ENCODE measurements around the gene PRKAG2. TPM values are rescaled to one million over a fixed set of nuclear protein-coding genes. Genes with fewer than 3 reads are reported as not detected.

PRKAG2 gene
- total RNA-seq, 2 donors from 2014 or later = 38.3 to 78.5 TPM

DNA sequence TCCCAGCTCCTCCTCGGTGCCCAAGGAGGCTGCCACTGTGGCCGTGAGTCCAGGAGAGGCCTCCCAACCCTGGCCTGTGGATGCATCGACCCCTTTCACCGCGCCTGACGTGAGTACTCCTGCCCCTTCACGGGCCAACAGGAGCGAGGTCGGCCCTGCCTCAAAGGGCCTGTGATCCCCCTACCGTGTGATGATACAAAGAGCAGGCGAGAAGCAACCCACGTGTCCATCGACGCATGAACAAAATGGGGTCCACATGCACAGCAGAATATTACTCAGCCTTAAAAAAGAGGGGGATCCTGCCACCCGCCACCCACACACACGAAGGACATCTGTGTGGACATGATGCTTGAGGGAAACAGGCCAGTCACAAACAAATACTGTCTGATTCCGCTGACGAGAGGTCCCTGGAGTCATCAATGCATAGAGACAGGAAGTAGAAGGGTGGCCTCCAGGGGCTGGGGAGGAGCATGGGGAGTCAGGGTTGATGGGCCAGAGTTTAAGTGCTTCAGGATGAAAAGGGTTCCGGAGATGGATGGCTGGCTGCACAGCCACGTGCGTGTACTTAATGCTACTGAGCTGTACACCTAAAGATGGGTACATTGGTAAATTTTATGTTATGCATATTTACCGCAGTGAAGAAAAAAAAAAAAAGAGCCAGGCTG lies 151.9 kb downstream of the PRKAG2 start:
- DNase-seq (ENCODE audit: low spot score) = no peak
- Histone ChIP-seq H3K27ac (no peak overlapping the region), H3K4me3 (no peak overlapping the region), H3K36me3 (no peaks in the 10 kb centered on the region), H3K27me3 (replicated peaks; ENCODE audit: insufficient read depth) (no peaks in the 10 kb centered on the region), H3K4me1 (ENCODE audit: control insufficient read depth in 1 of 2, low read depth in 2 of 2) (peaks cover 10 to 34% of the 10 kb centered on the region in 2 donors), H3K9me3 (no peaks in the 10 kb centered on the region)
- TF ChIP-seq, protein P1, sequence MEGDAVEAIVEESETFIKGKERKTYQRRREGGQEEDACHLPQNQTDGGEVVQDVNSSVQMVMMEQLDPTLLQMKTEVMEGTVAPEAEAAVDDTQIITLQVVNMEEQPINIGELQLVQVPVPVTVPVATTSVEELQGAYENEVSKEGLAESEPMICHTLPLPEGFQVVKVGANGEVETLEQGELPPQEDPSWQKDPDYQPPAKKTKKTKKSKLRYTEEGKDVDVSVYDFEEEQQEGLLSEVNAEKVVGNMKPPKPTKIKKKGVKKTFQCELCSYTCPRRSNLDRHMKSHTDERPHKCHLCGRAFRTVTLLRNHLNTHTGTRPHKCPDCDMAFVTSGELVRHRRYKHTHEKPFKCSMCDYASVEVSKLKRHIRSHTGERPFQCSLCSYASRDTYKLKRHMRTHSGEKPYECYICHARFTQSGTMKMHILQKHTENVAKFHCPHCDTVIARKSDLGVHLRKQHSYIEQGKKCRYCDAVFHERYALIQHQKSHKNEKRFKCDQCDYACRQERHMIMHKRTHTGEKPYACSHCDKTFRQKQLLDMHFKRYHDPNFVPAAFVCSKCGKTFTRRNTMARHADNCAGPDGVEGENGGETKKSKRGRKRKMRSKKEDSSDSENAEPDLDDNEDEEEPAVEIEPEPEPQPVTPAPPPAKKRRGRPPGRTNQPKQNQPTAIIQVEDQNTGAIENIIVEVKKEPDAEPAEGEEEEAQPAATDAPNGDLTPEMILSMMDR (IDR thresholded peaks at IDR 0.05) = no peak
- ATAC-seq (ENCODE audit: insufficient number of reproducible peaks, low FRiP score, low read depth) = no peak

DNA sequence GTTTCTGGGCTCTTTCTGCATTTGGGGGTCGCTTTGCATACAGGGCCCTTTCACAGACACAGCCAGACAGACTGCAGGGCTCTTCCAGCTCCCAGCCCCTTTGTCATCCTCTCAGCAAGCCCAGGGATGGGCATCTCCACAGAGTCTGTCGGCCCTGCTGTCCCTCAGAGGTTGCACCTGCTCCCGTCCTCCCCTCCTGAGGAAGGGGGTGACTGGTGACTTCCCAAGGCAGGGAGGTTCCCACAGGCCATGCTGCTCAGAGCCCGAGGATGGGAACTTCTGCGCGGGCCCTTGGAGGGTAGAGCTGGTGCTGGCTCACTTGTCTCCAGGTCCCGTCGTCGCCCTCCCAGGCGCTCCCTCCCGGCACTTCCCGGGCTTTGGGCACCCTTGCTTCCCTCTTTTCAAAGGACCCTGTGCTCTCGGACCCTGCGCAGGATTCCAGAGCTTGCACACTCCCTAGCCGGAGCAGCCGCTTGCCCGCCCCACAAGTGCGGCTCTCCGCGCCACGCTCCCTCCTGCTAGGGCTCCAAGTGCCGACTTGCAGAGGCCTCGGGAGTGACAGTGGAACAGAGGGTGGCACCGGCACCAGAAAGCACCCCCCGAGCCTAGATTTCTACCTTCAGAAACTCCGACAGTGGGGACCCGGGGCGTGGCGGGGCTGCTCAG lies 152.5 kb downstream of the PRKAG2 start:
- Histone ChIP-seq H3K9me3 (no peaks in the 10 kb centered on the region), H3K36me3 (no peaks in the 10 kb centered on the region), H3K4me1 (ENCODE audit: control insufficient read depth in 1 of 2, low read depth in 2 of 2) (peaks cover 10 to 40% of the 10 kb centered on the region in 2 donors), H3K27ac (no peak overlapping the region), H3K27me3 (replicated peaks; ENCODE audit: insufficient read depth) (no peaks in the 10 kb centered on the region), H3K4me3 (no peak overlapping the region)
- TF ChIP-seq, protein P1 (IDR thresholded peaks at IDR 0.05) = no peak
- no peak for ATAC-seq (ENCODE audit: insufficient number of reproducible peaks, low FRiP score, low read depth)
- DNase-seq (ENCODE audit: low spot score) = no peak

DNA sequence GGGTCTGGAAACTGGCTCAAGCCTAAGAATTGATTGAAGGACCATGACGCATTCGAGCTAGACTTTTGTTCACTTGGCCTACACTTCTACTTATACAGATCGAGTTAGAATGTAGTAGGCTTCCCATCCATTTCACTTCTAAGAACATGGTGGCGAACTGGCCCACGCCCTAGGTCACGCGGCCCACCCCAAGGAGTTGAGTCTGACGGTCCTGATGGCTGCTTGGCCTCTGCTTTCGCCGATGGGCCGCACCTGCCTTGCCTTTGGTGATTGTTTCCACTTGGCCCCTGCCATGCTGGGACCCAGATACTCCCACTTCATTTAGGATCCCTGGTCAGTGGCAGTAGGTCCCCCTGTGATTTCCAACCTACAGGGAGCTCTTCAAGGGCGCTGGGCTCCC lies 153.6 kb downstream of the PRKAG2 start:
- no peaks in the 10 kb centered on the region for H3K27me3 ChIP-seq (replicated peaks; ENCODE audit: insufficient read depth)
- H3K36me3 ChIP-seq = no peaks in the 10 kb centered on the region
- H3K9me3 ChIP-seq = no peaks in the 10 kb centered on the region
- no peak for DNase-seq (ENCODE audit: low spot score)
- H3K4me3 ChIP-seq = no peak overlapping the region
- H3K4me1 ChIP-seq (ENCODE audit: control insufficient read depth in 1 of 2, low read depth in 2 of 2) = peaks cover 10 to 40% of the 10 kb centered on the region in 2 donors
- ATAC-seq (ENCODE audit: insufficient number of reproducible peaks, low FRiP score, low read depth) = no peak
- TF ChIP-seq, protein P1 (IDR thresholded peaks at IDR 0.05) = no peak
- no peak overlapping the region for H3K27ac ChIP-seq

DNA sequence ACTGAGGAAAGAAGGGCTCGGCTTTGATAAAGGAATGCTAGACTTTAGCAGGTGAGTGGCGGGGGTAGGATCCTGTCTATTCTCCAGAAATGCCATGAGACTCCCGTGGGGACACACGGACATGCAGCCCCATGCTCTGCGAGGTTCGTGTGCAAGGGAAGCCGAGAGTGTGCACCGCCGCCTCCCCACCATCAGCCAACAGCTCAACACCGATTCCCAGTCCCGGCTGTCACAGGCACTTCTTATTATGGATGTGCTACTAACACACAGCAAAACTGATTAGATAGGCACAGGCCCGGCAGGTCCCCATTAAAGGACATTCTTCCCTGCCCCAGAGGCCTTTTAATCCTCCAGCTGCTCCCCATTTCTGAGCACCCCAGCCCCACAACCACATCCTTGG lies 154.4 kb downstream of the PRKAG2 start:
- peaks cover 8 to 36% of the 10 kb centered on the region in 2 donors for H3K4me1 ChIP-seq (ENCODE audit: control insufficient read depth in 1 of 2, low read depth in 2 of 2)
- ATAC-seq (ENCODE audit: insufficient number of reproducible peaks, low FRiP score, low read depth) = no peak

DNA sequence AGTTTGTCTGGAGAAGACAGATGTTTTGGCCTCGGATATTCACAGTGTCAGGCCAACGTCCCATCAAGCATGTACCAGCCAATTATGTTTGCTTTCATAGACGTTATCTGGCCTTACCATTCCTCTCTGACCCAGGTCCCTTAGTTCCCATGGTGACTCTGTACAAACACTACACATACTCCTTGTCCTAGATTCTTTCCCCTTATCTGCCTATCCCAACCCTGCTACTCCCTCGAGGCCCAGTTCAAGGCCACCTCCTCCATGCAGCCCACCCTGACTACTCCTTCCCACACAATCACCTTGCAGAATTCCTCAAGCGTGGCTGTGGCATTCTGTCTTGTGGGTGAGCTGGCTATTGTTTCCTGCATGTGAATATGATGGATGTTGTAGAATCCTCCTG lies 155.2 kb downstream of the PRKAG2 start:
- Histone ChIP-seq H3K9me3 (no peaks in the 10 kb centered on the region), H3K27me3 (replicated peaks; ENCODE audit: insufficient read depth) (no peaks in the 10 kb centered on the region), H3K27ac (no peak overlapping the region), H3K4me1 (ENCODE audit: control insufficient read depth in 1 of 2, low read depth in 2 of 2) (peaks cover 4 to 33% of the 10 kb centered on the region in 2 donors), H3K36me3 (no peaks in the 10 kb centered on the region), H3K4me3 (no peak overlapping the region)
- TF ChIP-seq, protein P1 (IDR thresholded peaks at IDR 0.05) = no peak
- ATAC-seq (ENCODE audit: insufficient number of reproducible peaks, low FRiP score, low read depth) (no peak), DNase-seq (ENCODE audit: low spot score) (no peak)

More for the DNA sequence above, 154.4 kb downstream of the PRKAG2 start:
- no peak for DNase-seq (ENCODE audit: low spot score)
- Histone ChIP-seq H3K9me3 (no peaks in the 10 kb centered on the region), H3K36me3 (no peaks in the 10 kb centered on the region), H3K27ac (no peak overlapping the region), H3K27me3 (replicated peaks; ENCODE audit: insufficient read depth) (no peaks in the 10 kb centered on the region), H3K4me3 (no peak overlapping the region)
- TF ChIP-seq, protein P1 (IDR thresholded peaks at IDR 0.05) = no peak
